Panc1 (cell line): ENCODE measurements around the gene NUBP2. TPM values are rescaled to one million over a fixed set of nuclear protein-coding genes. Genes with fewer than 3 reads are reported as not detected.

Experiments used
- ATAC-seq: fragments of 200-7000 bp; cut with Tn5 transposase; 2 replicates; pipeline ENCODE4 v1.9.1; 2020; ENCODE audit warnings: mild to moderate bottlenecking, moderate library complexity
- BruUV-seq: library from RNA; stranded (reverse); fragments of 400-500 nt; replicated peaks from 2 replicates; lab custom pipeline; 2021; lab: Mats Ljungman, UMichigan
- CTCF ChIA-PET: fragments of 300-600 bp; sonication (Branson Sonifier 250); formaldehyde crosslinking; loops from one replicate; lab custom pipeline; 2022; ENCODE audit warnings: antibody characterized with exemption; lab: Charles Lee
- POLR2A ChIA-PET: fragments of 300-600 bp; sonication (Branson Sonifier 250); formaldehyde crosslinking; loops from one replicate; lab custom pipeline; 2022; ENCODE audit warnings: antibody characterized with exemption; lab: Charles Lee
- DNase-seq: peaks from one replicate; pipeline ENCODE4 v3.0.0-alpha.2; 2010; ENCODE audit warnings: low read depth, low spot score
- H3K27ac ChIP-seq: 2 replicates; pipeline ENCODE4 v1.5.1; 2011; ENCODE audit warnings: mild to moderate bottlenecking, low read length, inconsistent platforms
- H3K27me3 ChIP-seq: fragments of 200-500 bp; sonication (Bioruptor generic); 2 replicates; pipeline ENCODE4 v1.6.0; 2014; ENCODE audit warnings: low read length, inconsistent platforms; ENCODE audit not compliant: control insufficient read depth, insufficient read depth
- H3K36me3 ChIP-seq: fragments of 200-500 bp; sonication (Bioruptor generic); 2 replicates; pipeline ENCODE4 v1.5.1; 2014; ENCODE audit warnings: inconsistent platforms, mild to moderate bottlenecking, low read length, moderate library complexity; ENCODE audit not compliant: control insufficient read depth, insufficient read depth
- H3K4me1 ChIP-seq: 2 replicates; pipeline ENCODE4 v1.5.1; 2011; ENCODE audit warnings: inconsistent platforms, mild to moderate bottlenecking, low read length, moderate library complexity; ENCODE audit not compliant: control insufficient read depth, insufficient read depth
- H3K4me3 ChIP-seq, 2 experiments: 2 replicates each; pipeline ENCODE4 v1.5.1; 2011 to 2012; ENCODE audit warnings: low read depth in 2 of 2, low read length in 2 of 2, mild to moderate bottlenecking in 2 of 2, inconsistent platforms in 1 of 2, moderate library complexity in 1 of 2
- H3K9me3 ChIP-seq: fragments of 200-500 bp; sonication (Bioruptor generic); 2 replicates; pipeline ENCODE4 v1.5.1; 2014; ENCODE audit warnings: low read depth, mild to moderate bottlenecking, inconsistent platforms, low read length, moderate library complexity; ENCODE audit not compliant: control insufficient read depth, insufficient read depth
- CTCF ChIP-seq: fragments of 450-650 bp; IDR thresholded peaks from 2 replicates; pipeline ENCODE4 v1.5.1; 2017; ENCODE audit warnings: mild to moderate bottlenecking
- POLR2AphosphoS5 ChIP-seq: IDR thresholded peaks from 2 replicates; pipeline ENCODE4 v1.6.1; 2012; ENCODE audit warnings: mild to moderate bottlenecking, low read depth, low read length, moderate library complexity
- REST ChIP-seq, 2 experiments: IDR thresholded peaks; 2 replicates each; pipeline ENCODE4 v1.6.1; 2011 to 2012; ENCODE audit warnings: low read depth in 2 of 2, control low read depth in 1 of 2, low read length in 1 of 2, mild to moderate bottlenecking in 1 of 2, moderate library complexity in 1 of 2; ENCODE audit not compliant: insufficient read depth in 1 of 2
- SIN3A ChIP-seq: IDR thresholded peaks from 2 replicates; pipeline ENCODE4 v1.6.1; 2012; ENCODE audit warnings: low read depth, mild to moderate bottlenecking, low read length, moderate library complexity, borderline replicate concordance; ENCODE audit not compliant: insufficient read depth
- TCF7L2 ChIP-seq: IDR thresholded peaks from 2 replicates; pipeline ENCODE4 v1.6.1; 2011; ENCODE audit warnings: mild to moderate bottlenecking, low read depth, low read length, inconsistent platforms
- in situ Hi-C: cut with HindIII; loops from 2 replicates; pipeline ENCODE4 v1.10.0; 2016; ENCODE audit warnings: low sequenced_read_pairs, low pct_unique_long_range_greater_than_20kb
- intact Hi-C: fragments of 100-400 bp; cut with micrococcal nuclease; formaldehyde crosslinking; loops from one replicate; pipeline ENCODE4 v1.10.0; 2022; ENCODE audit not compliant: unreplicated experiment
- total RNA-seq: library from RNA; stranded (reverse); gene quantifications from one replicate; pipeline ENCODE4 v1.2.1, GENCODE V29; 2021; ENCODE audit not compliant: unreplicated experiment

The NUBP2 gene
- total RNA-seq, 1 experiment from 2014 or later = 85.8 TPM

- H3K9me3 ChIP-seq = no peaks in the 10 kb centered on the region
- intact Hi-C loops = no loop called here
- peaks cover 3% of the 10 kb centered on the region; the same call in 1 of the 2 replicates for H3K4me1 ChIP-seq
- ATAC-seq (no peak), DNase-seq (no peak)
- ChIA-PET CTCF (no interaction called here), POLR2A (interaction anchor here (0.7 kb wide), 1 partner anchor 517 kb away, joined by 3 read pairs; no protein-coding TSS in a partner anchor)
- no peaks in the 10 kb centered on the region for H3K27me3 ChIP-seq
- TF ChIP-seq POLR2AphosphoS5 = no peak
- TF ChIP-seq TCF7L2 = no peak
- no peak for TF ChIP-seq CTCF
- no peak for TF ChIP-seq SIN3A
- no peak for TF ChIP-seq REST (IDR thresholded peaks at IDR 0.05; ENCODE audit: insufficient read depth in 1 of 2, low read depth in 2 of 2, low read length in 1 of 2)
- no peaks in the 10 kb centered on the region for H3K36me3 ChIP-seq
- H3K27ac ChIP-seq = no peak overlapping the region
- no TSS peak for BruUV-seq
- in situ Hi-C loops = no loop called here
- no peak overlapping the region for H3K4me3 ChIP-seq
Measured at GRCh38 chr16:1807626-1808025, 24.9 kb downstream of the NUBP2 start.

- no peak for ATAC-seq
- TF ChIP-seq SIN3A (no peak), CTCF (no peak), REST (IDR thresholded peaks at IDR 0.05; ENCODE audit: insufficient read depth in 1 of 2, low read depth in 2 of 2, low read length in 1 of 2) (no peak), TCF7L2 (no peak), POLR2AphosphoS5 (no peak)
- Histone ChIP-seq H3K9me3 (no peaks in the 10 kb centered on the region), H3K4me3 (no peak overlapping the region), H3K27me3 (no peaks in the 10 kb centered on the region), H3K36me3 (no peaks in the 10 kb centered on the region), H3K27ac (no peak overlapping the region), H3K4me1 (peaks cover 5% of the 10 kb centered on the region; the same call in 1 of the 2 replicates)
- ChIA-PET CTCF (no interaction called here), POLR2A (no interaction called here)
- no TSS peak for BruUV-seq
- in situ Hi-C loops (no loop called here), intact Hi-C loops (no loop called here)
- no peak for DNase-seq
Measured at GRCh38 chr16:1808691-1809090, 25.9 kb downstream of the NUBP2 start.
